ENCODE measurements around the gene PODN.

PODN gene

GRCh38 chr1:53061859-53062707 lies at the start of gene PODN:
PODN (plus strand) TSS chr1:53062213; CDS start chr1:53069856, 7,643 bp downstream.
- peak in 1 of 2 experiments; percentile 13 for DNase-seq

- DNase-seq = peak; percentile 2 to 69
These were observed 47.1 kb upstream of the PODN start for GRCh38 chr1:53014791-53015507.

- no peak for DNase-seq
These were observed 46.5 kb upstream of the PODN start for GRCh38 chr1:53015508-53015860.

- no peak for DNase-seq
These were observed 45.3 kb upstream of the PODN start for GRCh38 chr1:53016705-53017104.

GRCh38 chr1:53020588-53020987 lies 41.4 kb upstream of the PODN start:
- no peak for DNase-seq

GRCh38 chr1:53022179-53022578 lies 39.8 kb upstream of the PODN start:
- no peak for DNase-seq

- no peak for DNase-seq
These were observed 38.5 kb upstream of the PODN start for GRCh38 chr1:53023546-53023945.

- DNase-seq = no peak
These were observed 37.9 kb upstream of the PODN start for GRCh38 chr1:53024117-53024516.

GRCh38 chr1:53025034-53025768 lies 36.8 kb upstream of the PODN start:
- DNase-seq = no peak

- no peak for DNase-seq
These were observed 36.3 kb upstream of the PODN start for GRCh38 chr1:53025769-53026112.

- DNase-seq = no peak
These were observed 35.8 kb upstream of the PODN start for GRCh38 chr1:53026254-53026653.

GRCh38 chr1:53031732-53032131 lies 30.3 kb upstream of the PODN start:
- DNase-seq = no peak

GRCh38 chr1:53037159-53037558 lies 24.9 kb upstream of the PODN start:
- no peak for DNase-seq

- DNase-seq = no peak
These were observed 23.4 kb upstream of the PODN start for GRCh38 chr1:53038566-53038965.

GRCh38 chr1:53043271-53043670 lies 18.7 kb upstream of the PODN start:
- no peak for DNase-seq

- DNase-seq = no peak
These were observed 17.1 kb upstream of the PODN start for GRCh38 chr1:53044926-53045325.

- no peak for DNase-seq
These were observed 15.1 kb upstream of the PODN start for GRCh38 chr1:53046930-53047329.

- DNase-seq = no peak
These were observed 14.0 kb upstream of the PODN start for GRCh38 chr1:53047737-53048736.

GRCh38 chr1:53048960-53049573 lies 12.9 kb upstream of the PODN start:
- DNase-seq = no peak

GRCh38 chr1:53049574-53049967 lies 12.4 kb upstream of the PODN start:
- no peak for DNase-seq

- DNase-seq = no peak
These were observed 11.7 kb upstream of the PODN start for GRCh38 chr1:53050310-53050709.

GRCh38 chr1:53051676-53052075 lies 10.3 kb upstream of the PODN start:
- DNase-seq = peak in 1 of 2 experiments; percentile 45
